T-helper 22 cell (primary cell): ENCODE data around the gene SRD5A1.
A peak's percentile ranks its signal among the peaks of the same experiment; 100 is the strongest.

Source experiments
- DNase-seq: peaks from one replicate; pipeline ENCODE4 v3.0.0-alpha.2; 2020; ENCODE audit warnings: low read depth

The SRD5A1 gene

DNA sequence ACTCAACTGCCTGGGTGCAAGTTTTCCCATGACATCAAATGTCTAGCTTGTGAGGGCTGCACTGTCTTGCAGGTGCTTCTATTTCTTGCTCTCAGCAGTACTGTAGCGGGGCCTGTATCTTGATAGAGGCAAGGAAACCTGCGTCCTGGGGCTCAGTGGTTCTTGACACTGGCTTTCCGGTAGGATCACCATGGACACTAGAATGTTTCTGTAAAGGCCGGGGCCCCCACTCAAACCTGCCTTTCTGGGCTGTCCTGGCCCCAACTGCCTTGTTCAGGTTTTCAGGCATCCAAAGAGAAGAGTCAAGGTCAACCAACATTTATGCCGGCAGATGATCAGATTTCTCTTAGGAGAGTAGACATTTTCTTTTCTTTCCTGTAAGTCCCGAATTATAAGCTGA, 53.3 kb downstream of the SRD5A1 start:
- no peak for DNase-seq

DNA sequence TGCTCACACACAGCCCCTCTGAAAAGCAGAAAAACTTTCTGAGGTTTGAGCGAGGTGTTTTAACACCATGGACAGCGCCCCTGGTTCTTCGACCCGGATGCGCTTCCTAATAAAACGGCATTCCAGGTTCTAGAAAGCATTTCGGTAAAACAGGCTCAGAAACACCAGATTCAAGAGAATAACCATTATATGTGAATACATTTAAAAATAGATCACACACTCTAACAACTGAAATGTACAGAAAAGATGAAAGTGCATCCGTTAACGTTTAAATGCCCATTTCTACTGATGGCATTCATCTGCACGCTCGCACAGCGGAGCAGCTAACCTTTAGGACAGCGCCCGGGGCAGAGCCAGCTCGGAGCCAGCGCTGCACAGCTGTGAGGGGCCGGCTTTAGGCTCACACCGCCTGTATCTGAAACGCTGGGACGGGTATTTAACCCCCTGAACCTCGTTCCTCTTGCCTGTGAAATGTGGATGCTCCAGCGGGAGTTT, 53.7 kb downstream of the SRD5A1 start:
- DNase-seq: no peak

DNA sequence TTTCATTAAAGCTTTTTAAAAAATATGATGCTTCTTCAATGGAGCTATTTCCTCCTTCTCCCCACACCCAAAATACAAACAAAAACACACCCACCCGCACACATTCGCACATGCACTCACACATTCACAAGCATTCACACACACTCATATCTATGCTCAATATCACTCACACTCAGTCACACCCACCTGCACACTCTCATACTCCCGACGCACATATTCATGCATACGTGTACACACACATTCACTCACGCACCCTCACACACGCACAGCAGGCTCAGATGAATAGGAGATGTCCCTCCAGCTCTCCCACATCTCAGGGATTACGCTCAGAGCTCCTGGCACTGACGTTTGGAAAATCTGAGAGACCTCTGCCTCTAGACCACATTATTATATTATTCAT, 54.3 kb downstream of the SRD5A1 start:
- no peak for DNase-seq

DNA sequence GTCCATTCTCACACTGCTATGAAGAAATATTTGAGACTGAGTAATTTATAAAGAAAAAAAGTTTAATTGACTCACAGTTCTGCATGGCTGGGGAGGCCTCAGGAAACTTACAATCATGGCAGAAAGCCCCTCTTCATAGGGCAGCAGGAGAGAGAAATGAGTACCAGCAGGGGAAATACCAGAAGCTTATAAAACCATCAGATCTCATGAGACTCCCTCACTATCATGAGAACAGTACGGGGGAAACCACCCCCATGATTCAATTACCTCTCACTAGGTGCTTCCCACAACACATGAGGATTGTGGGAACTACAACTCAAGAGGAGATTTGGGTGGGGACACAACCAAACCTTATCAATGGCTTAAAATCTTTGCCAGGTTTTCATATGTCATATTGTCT, 59.7 kb downstream of the SRD5A1 start:
- no peak for DNase-seq

DNA sequence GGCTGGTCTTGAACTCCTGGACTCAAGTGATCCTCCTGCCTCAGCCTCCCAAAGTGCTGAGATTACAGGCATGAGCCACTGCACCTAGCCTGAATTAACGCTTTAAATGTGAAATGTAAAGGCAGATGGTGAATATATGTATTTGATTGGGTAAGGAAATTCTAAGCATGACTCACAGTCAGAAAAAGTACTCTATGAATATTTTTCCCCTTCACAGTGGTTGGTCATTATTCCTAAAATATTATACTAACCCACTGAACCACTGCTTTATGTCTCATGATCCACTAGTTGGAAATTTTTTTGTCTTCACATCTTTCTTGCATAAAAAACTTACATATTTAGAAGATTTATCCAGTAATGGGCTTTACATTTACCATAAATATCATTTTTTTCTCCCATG, 65.5 kb downstream of the SRD5A1 start:
- no peak for DNase-seq

DNA sequence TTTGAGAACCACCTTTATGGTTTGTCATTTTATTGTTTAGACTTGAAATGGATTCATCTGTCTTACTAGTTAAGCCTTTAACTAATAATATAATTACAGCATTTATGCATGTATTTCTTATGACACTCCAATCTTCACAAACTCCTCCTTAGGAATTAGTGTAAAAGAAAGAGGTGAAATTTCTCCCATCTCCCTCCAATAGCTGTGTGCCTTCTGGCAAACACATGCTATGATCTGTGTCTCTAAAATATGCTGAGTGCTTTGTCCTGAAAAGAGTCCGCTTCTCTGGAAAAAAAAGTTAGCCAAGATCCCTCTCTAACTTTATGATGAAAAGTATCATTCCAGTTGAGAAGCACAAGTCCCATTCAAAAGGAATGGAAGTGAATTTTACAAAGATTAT, 66.1 kb downstream of the SRD5A1 start:
- DNase-seq: no peak

DNA sequence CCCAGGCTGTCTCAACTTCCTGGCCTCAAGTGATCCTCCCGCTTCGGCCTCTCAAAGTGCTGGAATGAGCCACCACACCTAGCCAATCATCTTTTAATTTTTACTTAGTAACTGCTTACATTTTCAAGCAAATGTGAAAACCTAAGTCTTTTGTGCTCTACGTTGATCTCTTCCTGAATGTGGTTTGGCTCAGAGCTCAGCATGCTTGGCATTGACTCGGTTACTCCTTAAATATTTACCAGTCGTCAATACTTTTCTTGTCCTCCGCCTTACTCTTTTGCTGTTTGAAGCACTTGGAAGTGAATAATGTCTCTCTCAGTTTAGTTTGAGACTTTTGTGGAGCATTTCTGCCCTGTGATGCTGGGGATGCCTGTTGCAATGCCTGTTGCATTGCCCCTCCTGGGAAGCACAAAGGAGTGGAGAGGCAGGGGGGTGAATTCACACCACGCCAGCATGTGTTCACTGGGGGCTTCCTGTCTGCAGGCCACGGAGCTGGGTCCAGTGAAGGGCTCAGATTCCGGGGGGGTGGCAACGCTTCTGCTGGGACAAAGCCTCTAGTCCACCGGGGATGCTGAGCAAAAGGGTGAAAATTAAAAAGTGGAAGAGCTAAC, 66.9 kb downstream of the SRD5A1 start:
- DNase-seq: no peak

DNA sequence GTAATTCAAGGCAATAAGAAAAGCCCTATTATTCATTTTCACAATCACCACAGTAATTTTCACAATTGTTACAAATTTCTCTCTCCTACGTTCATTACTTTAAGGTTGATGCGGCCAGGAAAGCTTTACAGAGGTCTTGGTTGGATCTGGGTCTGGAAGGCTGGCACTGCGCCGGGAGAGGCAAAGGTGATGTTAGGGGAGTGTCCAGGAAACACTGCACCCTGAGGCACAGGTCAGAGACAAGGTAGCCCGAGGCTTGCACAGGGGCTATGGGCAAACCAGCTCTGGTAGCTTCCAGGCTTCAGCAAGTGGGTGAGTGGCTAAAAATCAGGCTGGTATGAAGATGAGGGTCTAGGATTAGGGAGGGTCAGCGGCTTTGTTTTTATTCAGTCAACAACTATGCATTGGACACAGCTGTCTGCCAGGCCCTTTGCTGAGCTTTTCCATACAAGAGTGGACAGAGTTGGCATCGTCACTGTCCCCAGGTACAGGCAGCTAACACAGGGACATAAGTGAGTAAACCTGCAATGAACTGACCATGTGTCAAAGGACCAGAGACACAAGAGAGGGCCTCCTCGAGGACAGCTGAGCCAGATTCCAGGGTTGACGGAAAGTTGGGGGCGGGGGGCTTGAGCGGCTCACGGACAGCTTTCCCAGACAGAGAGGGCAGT, 67.6 kb downstream of the SRD5A1 start:
- DNase-seq: no peak

DNA sequence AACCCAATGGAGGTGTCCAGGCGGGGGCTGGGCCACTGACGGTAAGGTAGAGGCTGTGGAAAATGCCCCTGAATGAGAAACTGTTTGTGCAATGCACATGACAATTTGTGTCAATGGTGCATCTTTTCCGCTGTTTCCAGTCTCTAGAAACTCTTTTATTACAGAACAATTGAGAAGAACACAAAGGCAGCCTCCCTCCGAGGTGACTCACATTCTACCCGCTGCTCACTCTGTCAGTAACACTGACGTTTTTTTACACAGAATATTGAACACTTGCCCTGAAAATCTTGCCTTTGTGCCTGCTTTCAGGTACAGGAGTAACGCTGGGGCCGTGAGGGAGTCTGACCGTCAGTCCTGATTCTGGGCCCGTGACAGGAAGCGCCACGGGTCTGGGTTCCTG, 68.3 kb downstream of the SRD5A1 start:
- no peak for DNase-seq

DNA sequence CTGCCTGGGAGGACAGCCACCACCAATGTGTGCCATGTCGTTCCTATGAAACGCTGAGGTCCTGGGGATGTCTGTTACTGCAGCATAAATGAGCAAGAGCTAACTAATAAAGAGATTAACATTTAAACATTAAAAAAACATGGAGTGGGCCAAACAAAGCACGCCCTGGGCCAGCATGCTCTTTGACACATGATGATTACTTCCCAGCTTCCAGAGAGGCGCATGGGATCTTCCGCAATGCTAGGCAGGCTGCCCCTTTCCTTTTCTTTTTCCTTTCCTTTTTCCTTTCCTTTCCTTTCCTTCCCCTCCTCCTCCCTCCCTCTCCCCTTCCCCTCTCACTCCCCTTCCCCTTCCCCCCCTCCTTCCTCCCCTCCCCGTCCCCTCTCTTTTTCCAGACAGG, 69.4 kb downstream of the SRD5A1 start:
- DNase-seq: no peak

DNA sequence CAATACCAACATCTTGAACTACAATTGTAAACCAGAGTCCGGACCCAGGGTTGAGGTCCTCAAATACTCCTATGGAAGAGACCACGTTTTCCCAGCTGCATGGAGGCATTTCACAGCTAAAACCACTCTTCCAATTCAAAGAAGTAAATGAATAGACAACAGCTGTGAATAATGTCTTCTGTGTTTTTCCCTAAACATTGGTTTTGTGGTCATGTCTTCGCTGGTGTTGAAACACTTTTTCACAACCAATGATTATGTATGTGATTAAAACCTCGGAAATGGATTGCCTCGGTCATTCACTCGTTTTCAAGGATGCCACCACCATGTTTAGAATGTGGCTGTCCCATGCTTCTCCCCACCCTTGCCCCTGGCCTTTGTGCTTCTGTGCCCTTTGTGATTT, 70.6 kb downstream of the SRD5A1 start:
- DNase-seq: no peak

DNA sequence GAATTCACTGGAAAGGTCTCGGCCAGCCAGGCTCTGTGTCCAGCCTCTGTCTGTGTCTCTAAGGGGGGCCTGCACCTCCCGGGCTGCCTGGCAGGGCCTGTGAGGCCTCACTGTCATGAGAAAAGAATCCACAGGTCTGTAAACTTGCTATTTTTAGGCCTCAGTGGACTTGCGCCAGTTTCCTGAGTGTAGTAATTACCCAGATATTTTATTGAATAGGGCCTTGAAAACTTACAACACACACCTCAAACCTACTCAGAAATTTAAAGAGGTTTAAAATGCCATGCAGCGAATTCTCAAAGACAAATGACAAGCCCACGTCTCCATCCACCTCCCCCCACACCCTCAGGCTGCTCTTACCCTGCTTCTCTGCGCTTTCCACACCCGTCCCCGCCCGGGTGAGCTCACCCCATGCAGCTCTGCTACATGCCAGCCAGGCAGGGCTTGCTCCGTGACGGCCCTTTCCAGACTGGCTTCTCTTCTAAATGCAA, 71.2 kb downstream of the SRD5A1 start:
- no peak for DNase-seq

DNA sequence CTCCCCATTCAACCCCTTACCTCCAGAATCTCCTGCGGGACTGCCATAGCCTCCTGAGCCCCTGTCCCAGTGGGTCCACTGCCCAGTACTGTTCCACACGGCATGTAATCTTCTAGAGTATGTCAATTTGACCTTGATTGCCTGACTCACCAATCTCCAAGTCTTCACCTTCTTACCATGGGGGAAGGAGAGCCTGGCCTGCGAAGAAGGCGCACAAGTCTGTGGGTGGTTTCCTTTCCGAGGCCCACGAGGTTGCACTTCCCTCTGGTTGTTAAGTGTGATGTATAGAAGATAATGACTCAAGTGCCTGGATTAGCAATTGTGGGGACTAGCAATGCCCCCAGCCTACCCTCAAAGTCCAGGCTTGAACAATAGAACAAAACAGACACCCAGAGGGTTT, 71.8 kb downstream of the SRD5A1 start:
- DNase-seq: no peak

DNA sequence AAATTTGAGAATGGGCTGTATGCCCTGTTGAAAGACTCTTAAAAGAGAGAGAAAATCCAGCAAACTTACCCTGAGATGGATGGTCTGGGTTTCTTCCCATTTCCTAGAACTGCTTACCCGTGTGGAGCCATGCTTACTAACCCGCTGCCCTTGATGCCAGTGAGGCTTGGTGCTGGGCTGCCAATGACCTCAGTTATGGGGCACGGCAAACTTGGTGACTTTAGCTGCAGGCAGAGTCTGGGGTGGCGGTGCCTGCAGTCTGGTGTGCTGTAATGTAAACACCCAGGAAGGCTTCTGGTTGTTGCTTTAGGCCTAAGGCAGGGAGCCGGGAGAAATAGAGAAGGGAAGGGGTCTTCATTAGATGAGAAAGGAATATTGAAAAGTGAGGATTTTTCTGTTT, 72.7 kb downstream of the SRD5A1 start:
- no peak for DNase-seq

DNA sequence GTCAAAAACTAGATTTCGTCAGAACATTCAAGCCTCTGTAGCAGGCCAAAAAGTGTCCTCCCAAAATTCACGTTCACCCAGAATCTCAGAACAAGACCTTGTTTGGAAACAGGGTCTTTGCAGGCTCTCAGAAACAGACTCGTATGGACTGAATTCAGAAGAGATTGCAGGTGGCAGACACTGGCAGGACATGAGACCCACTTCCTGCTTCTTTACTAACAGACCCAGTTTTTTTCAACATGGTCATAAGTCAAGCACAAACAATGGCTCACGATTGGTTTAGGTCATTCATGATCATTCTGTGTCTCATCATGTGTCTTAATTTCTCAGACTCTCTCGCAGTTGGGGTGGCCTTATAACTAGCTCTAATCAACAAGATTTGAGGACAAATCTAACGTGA, 74.6 kb downstream of the SRD5A1 start:
- DNase-seq: no peak

DNA sequence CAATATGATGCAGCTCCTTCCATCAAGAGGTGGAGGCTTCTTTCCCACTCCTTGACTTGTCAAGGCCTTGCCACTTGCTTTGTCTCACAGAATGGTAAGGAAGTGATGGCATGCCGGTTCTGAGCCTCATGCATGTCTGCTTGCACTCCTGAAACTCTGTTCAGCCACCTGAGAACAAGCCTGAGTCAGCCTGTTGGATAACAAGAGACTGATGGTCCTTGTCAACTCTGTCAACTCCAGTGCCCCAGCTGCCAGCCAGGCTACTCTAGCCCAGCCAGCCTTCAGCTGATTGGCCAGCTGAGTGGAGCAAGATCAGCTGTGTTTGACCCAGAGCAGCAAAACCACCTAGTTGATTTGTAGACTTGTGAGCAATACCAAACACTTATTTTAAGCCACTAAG, 75.6 kb downstream of the SRD5A1 start:
- no peak for DNase-seq

DNA sequence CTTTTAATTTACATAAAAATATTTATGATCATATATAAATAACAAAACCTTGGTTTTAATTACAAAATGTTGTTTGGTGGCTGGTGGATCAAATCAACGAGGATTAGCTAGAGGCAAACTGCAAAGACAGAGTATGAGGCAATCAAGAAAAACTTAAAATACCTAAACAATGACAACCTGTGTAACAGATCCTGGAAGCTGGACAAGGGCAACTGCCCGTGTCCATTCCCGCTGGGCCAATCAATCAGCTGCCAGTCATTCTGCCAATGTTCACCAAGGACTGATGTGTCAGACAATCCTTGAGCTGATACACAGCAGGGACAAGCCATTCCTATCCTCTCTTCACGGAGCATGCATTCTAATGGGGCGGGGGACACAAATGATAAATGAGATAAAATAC, 76.8 kb downstream of the SRD5A1 start:
- DNase-seq: no peak

DNA sequence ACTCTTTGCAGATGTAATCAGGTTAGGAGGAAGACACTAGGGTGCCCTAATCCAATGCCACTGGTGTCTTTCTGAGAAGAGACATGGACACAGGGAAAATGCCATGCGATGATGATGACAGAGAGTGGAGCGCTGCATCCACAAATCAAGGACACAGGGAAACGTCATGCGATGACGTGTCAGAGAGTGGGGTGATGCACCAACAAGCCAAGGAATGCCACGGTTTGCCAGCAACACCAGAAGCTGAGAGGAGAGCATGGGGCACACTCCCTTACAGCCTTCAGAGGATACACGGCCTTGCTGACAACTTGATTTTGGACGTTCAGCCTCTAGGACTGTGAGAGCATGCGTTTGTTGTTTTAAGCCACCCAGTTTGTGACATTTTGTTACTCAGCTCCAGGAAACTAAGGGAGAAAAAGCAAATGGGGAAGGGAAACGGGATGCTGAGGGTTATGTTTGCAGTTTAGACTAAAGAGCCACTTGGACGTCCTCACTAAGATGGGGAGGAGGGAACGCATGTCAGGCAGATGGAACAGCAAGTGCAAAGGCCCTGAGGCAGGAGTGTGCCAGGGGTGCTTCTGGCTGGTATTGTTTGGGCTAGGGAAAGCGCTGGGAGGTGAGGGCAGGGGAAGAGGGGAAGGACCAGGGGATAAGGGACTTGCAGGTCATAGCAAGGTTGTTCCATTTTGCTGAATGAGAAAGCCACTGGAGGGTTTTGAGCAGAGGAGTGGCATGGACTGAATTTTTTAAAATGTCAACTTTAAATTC, 77.5 kb downstream of the SRD5A1 start:
- DNase-seq: no peak

DNA sequence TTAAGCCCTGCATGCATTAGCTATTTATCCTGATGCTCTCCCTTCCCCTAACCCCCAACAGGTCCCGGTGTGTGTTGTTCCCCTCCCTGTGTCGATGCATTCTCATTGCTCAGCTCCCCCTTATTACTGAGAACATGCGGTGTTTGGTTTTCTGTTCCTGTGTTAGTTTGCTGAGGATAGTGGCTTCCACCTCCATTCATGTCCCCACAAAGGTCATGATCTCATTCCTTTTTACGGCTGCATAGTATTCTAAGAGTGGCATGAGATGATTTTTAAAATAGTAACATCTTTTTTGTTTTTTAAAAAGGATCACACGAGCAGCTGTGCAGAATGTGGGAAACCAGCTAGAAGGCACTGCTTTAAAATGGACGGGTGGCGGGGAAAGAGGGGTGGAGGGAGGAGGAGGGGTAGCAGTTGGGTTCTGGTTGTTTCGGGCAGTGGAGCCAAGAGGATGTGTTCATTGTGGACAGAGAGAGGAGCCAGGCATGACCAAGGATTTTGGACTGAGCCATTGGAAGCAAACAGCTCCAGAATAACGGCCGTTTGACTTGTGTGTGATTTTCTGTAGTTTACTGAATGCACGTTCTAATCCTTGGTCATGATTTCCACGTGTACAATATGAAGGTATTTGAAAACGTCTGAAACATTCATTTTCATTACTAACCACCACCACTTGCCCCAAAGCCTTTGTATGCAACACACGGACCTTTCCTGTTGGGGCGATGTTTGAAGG, 78.3 kb downstream of the SRD5A1 start:
- DNase-seq: no peak

DNA sequence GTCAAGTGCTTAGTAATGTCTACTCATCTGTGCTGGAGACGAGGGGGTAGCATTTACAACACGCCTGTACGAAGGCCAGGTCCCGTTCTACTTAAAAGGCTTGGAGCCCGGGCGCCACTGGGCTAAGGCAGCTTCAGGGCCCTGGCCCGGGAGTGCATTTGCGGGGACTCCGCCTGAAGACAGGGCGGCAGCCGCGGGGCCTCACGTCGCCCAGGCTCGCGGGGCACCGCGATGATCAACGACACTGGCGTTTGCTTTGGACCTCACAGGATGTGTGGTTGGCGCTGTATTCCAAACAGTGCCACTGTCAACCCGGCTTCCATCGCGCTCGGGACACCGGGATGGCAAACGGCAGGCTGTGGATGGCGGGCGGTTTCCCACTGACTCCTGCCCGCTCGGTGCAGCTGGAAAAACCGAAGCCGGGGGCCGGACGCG, 78.9 kb downstream of the SRD5A1 start:
- peak; percentile 29 for DNase-seq

DNA sequence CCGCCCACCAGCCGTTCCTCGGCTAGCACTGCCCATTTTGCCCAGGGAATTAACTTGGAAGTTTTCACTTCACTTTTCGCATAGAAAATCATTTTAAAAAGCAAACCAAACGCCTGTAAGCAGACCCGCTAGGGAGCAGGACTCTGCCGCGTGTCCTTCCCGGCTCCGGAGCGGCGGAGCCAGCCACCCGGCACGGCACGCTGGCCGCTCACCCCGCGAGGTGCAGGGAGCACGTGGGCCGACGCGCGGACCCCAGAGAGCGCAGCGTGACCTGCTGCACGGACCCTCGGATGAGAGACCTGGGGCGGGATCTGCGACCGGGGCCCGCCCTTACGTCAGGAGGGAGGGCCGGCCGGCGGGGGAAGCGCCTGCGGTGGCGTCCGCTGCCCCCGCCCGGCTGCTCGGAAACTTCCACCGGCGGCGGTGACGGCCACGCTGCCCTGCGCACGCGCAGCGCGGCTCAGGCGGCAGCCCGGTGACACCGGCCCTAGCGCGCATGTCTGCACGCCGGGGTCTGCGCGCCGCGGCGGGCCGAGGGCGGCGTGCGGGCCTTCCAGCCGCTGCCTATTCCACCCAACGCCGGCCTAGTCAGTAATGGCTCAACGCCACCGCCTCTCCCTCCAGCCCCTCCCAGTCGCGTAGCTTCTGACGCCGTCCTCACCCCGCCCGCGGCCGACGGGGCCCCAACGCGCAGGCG, 79.5 kb downstream of the SRD5A1 start:
- peak; percentile 93 for DNase-seq
